ENCODE data around the gene HES1. TPM values are rescaled to one million over a fixed set of nuclear protein-coding genes. Genes with fewer than 3 reads are reported as not detected.

Gene HES1, protein sequence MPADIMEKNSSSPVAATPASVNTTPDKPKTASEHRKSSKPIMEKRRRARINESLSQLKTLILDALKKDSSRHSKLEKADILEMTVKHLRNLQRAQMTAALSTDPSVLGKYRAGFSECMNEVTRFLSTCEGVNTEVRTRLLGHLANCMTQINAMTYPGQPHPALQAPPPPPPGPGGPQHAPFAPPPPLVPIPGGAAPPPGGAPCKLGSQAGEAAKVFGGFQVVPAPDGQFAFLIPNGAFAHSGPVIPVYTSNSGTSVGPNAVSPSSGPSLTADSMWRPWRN
- 10 to 100 TPM; 12.9 to 40.3 (median 23.4) TPM for total RNA-seq
- long read RNA-seq: 0 reads

DNA sequence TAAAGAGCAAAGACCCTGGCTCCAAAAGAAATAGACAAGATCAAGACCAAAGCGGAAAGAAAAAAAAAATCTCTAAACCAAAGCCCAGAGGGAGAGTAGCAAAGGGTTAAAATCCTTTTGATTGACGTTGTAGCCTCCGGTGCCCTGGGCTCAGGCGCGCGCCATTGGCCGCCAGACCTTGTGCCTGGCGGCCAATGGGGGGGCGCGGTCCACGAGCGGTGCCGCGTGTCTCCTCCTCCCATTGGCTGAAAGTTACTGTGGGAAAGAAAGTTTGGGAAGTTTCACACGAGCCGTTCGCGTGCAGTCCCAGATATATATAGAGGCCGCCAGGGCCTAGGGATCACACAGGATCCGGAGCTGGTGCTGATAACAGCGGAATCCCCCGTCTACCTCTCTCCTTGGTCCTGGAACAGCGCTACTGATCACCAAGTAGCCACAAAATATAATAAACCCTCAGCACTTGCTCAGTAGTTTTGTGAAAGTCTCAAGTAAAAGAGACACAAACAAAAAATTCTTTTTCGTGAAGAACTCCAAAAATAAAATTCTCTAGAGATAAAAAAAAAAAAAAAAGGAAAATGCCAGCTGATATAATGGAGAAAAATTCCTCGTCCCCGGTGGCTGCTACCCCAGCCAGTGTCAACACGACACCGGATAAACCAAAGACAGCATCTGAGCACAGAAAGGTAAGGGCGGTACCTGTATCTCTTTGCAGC is at the start of gene HES1:
TSS of gene HES1 (plus strand) at position 343 of the 713 bp plus-strand sequence. CDS start at position 576, 233 bp downstream.
- H3K4me1 ChIP-seq: peaks cover 0 to 52% (median 18%) of the 10 kb centered on the region in 4 donors
- no peaks in the 10 kb centered on the region for H3K36me3 ChIP-seq
- ATAC-seq (peak; percentile 43 to 66 (median 52)), DNase-seq (peak; percentile 94 to 97 (median 95))
- H3K27me3 ChIP-seq: no peaks in the 10 kb centered on the region
- TF ChIP-seq, protein P1, sequence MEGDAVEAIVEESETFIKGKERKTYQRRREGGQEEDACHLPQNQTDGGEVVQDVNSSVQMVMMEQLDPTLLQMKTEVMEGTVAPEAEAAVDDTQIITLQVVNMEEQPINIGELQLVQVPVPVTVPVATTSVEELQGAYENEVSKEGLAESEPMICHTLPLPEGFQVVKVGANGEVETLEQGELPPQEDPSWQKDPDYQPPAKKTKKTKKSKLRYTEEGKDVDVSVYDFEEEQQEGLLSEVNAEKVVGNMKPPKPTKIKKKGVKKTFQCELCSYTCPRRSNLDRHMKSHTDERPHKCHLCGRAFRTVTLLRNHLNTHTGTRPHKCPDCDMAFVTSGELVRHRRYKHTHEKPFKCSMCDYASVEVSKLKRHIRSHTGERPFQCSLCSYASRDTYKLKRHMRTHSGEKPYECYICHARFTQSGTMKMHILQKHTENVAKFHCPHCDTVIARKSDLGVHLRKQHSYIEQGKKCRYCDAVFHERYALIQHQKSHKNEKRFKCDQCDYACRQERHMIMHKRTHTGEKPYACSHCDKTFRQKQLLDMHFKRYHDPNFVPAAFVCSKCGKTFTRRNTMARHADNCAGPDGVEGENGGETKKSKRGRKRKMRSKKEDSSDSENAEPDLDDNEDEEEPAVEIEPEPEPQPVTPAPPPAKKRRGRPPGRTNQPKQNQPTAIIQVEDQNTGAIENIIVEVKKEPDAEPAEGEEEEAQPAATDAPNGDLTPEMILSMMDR (IDR thresholded peaks at IDR 0.05): no peak
- TF ChIP-seq POLR2A (IDR thresholded peaks at IDR 0.05): peak; percentile 99
- H3K4me3 ChIP-seq: peak within 1 kb of the TSS; percentile 74 to 90 (median 78)
- WGBS (ENCODE audit: insufficient coverage, low coverage, low lambda C conversion rate, missing lambda C conversion rate): under 1% methylated on average over 29 of the region's 29 CpGs
- intact Hi-C loops (cut with DNase I): loop anchor here in 1 of 2 donors (10.0 kb wide), 2 partner anchors 61 to 351 kb away; no protein-coding TSS in a partner anchor
- no peaks in the 10 kb centered on the region for H3K9me3 ChIP-seq
- peak within 1 kb of the TSS; percentile 95 to 97 (median 95) for H3K27ac ChIP-seq

- intact Hi-C loops (cut with DNase I): loop anchor here in 1 of 2 donors (5.0 kb wide), 1 partner anchor 46 kb away; no protein-coding TSS in a partner anchor
- ATAC-seq: no peak
- Histone ChIP-seq H3K27me3 (no peaks in the 10 kb centered on the region), H3K4me1 (peaks cover 0 to 8% (median 2%) of the 10 kb centered on the region in 4 donors), H3K27ac (no peak overlapping the region), H3K9me3 (no peaks in the 10 kb centered on the region), H3K36me3 (no peaks in the 10 kb centered on the region), H3K4me3 (no peak overlapping the region)
- peak in 1 of 3 donors; percentile 22 for DNase-seq
- TF ChIP-seq, protein P1 (IDR thresholded peaks at IDR 0.05): no peak
- TF ChIP-seq POLR2A (IDR thresholded peaks at IDR 0.05): no peak
- WGBS (ENCODE audit: insufficient coverage, low coverage, low lambda C conversion rate, missing lambda C conversion rate): 79% methylated on average over 8 of the region's 12 CpGs
These were observed 49.4 kb upstream of the HES1 start for GRCh38 chr3:194086388-194087075.

- DNase-seq: no peak
- WGBS (ENCODE audit: insufficient coverage, low coverage, low lambda C conversion rate, missing lambda C conversion rate): 93% methylated on average over 5 of the region's 5 CpGs
- intact Hi-C loops (cut with DNase I): loop anchor here in 1 of 2 donors (5.0 kb wide), 1 partner anchor 45 kb away; no protein-coding TSS in a partner anchor
These were observed 48.7 kb upstream of the HES1 start for GRCh38 chr3:194087280-194087679.

More at GRCh38 chr3:194087280-194087679, 48.7 kb upstream of the HES1 start:
- no peaks in the 10 kb centered on the region for H3K27me3 ChIP-seq
- H3K4me1 ChIP-seq: peaks cover 0 to 8% (median 2%) of the 10 kb centered on the region in 4 donors
- TF ChIP-seq, protein P1 (IDR thresholded peaks at IDR 0.05): no peak
- TF ChIP-seq POLR2A (IDR thresholded peaks at IDR 0.05): no peak
- no peak overlapping the region for H3K4me3 ChIP-seq
- no peaks in the 10 kb centered on the region for H3K36me3 ChIP-seq
- ATAC-seq: no peak
- no peak overlapping the region for H3K27ac ChIP-seq
- no peaks in the 10 kb centered on the region for H3K9me3 ChIP-seq

All from right lobe of liver (tissue), 6 donors.